ENCODE data around the gene SETD4.

The SETD4 gene

DNA sequence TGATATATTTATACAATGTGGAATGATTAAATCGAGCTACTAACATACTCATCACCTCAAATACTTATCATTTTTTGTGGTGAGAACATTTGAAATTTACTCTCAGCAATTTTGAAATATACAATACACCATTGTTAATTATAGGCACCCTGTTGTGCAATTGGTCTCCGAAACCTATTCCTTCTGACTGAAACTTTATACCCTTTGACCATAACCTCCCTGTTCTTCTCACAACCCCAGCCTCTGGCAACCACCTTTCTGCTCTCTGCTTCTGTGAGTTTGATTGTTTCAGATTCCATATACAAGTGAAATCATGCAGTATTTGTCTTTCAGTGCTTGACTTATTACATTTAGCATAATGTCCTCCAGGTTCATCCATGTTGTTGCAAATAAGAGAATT, 49.5 kb downstream of the SETD4 start:
- DNase-seq (ENCODE audit: low read depth, low spot score): no peak

DNA sequence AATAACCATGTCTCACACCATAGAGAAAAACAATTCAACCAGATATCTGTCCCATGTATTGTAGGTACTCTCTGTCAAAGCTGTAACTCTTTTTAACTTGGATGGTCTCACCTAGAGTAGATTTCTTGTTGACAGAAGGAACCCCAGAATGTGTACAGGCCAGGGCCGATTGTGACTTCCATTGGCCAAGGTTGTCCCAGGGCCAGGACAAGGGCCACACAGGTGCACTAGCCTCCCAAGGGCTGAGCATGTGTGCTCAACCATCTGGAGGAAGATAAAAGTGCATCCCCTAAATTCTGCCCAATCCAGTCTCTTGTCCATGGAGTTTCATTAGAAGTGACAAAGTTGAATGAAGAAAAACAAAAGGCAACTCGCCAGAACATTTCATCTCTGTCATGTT, 51.8 kb downstream of the SETD4 start:
- no peak for DNase-seq (ENCODE audit: low read depth, low spot score)

DNA sequence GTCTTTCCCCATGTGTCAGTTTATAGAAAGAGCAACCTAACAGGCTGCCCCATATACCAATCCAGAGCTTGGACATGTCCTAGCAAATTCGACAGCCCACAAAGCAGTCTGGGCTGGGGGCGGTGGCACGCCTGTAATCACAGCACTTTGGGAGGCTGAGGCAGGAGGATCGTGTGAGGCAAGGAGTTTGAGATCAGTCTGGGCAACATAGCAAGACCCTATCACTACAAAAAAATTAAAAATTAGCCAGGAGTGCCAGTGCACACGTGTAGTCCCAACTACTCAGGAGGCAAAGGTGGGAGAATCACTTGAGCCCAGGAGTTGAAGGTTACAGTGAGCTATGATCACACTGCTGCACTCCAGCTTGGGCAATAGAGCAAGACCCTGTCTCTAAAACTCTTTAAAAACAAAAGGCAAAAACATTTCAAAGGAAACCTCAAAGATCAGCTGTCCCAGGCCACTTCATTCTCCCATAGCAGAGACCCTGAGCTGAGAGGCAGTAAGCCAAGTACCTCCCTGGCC, 54.4 kb downstream of the SETD4 start:
- no peak for DNase-seq (ENCODE audit: low read depth, low spot score)

DNA sequence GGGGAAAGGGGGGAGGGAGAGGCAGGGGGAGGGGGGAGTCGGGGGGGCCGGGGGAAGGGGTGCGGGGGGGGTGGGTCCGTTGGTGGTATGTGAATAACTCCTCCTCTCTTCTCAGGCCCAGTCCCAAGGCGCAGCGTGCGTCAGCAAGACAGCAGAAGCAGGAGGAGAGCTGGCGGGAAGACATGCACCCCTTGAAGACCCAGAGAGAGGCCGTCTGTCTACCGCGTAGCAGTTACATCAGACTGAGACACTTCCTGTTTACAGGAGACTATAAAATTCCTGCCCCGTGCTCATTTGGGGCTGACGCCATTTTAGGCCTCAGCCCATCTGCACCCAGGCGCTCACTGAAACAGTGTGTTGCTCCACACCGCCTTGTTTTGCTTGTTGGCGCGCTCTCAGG, 55.3 kb downstream of the SETD4 start:
- DNase-seq (ENCODE audit: low read depth, low spot score): no peak

DNA sequence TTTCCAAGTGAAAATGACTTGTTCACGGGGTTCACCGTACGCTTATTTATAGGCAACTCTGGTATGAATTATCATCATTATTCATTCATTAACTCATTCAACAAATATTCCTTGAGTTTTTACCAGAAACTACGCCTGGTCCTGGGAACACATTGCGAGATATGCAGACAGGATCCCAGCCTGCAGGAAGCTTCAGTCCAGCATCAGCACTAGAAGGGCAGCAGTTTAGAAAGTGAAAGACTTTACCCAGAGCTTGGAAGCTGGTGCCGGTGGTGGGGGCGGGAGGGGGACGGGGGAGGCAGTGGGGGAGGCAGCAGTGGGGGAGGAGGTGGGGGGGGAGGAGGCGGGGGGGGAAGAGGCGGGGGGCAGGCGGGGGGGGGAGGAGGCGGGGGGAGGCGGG, 55.9 kb downstream of the SETD4 start:
- DNase-seq (ENCODE audit: low read depth, low spot score): no peak

DNA sequence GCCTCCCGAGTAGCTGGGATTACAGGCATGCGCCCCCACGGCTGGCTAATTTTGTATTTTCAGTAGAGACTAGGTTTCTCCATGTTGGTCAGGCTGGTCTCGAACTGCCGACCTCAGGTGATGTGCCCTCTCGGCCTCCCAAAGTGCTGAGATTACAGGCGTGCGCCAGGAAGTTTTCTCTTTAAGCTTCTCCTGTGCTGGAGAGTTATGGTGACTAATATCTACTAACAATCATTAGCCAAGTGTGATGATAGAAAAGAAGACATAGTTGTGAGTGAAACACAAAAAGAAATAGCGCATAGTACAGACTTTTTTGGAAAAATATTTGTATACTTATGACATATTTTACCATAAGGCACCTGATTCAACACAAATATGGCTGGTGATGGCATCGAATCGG, 56.5 kb downstream of the SETD4 start:
- no peak for DNase-seq (ENCODE audit: low read depth, low spot score)

DNA sequence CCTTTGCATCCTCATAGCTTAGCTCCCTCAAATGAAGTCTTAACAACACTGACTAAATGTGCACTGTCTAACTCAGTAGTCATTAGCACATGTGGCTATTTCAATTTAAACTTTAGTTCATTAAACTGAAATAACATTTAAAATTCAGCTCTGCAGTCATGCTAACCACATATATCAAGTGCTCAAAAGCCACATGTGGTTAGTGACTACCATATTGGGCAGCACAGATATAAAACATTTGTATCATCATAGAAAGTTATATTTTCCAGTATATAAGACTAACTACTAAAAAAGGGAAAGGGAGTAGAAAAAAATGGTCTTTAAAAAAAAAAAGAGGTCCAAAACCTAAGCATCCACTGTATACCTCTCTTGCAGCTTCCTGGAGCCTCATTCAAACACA, 64.1 kb downstream of the SETD4 start:
- no peak for DNase-seq (ENCODE audit: low read depth, low spot score)

DNA sequence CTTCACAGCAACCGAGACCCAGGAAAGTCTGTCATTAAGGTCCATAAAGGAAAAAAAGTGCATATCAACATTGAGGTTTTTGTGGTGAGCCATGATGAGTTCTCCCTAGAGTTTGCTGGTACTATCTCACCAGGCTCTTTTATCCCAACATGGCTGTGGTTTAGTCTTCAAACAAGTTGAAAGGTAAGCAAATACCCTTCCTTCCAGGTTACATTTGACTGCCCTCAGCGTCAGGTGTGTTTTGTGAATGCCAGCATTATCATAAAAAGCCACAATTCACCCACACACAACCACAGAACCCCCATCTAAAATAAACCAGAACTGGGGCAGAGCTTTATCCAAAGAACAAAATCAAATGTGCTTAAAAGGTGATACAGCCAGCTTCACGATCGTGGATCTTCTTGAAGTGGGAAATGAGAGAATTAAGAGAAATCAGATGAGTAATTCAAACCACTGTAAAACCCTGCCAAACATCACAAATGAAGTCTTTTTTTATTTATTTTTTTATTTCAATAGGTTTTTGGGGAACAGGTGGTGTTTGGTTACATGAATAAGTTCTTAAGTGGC, 64.7 kb downstream of the SETD4 start:
- no peak for DNase-seq (ENCODE audit: low read depth, low spot score)

DNA sequence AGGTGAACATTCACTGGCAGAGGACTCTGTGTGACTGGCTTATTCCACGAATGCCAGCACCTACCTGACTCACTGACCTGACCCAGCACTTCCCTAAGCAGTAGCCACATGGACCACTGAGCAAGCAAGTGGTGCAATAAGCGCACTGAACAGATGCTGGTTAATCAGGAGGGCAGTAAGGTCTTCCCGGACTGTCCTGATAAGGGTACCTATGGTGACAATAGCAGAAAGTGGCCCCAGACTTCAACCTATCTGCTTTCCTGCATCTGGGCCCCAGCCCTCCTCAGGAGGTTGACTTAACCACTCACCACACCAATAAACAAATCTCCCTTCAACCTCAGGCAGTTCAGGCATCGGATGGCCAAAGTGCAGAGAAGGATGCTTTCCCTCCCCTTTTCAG, 65.7 kb downstream of the SETD4 start:
- no peak for DNase-seq (ENCODE audit: low read depth, low spot score)

DNA sequence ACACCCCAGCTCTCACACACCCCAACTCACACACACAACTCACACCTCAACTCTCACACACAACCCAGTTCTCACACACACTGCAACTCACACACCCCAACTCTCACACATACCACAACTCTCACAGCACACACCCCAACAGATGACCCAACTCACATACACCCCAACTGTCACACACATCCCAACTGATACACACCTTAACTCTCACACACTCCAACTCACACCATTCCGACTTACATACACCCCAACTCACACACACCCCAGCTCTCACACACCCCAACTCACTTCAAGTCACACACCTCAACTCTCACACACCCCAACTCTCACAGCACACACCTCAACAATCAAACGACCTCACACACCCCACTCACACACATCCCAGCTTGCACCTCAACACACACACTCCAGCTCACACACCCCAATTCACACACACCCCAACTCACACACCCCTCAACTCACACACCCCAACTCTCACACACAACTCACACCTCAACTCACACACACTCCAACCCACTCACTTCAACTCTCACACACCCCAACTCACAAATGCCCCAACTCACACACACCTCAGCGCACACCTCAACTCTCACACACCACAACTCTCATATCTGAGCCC, 66.3 kb downstream of the SETD4 start:
- DNase-seq (ENCODE audit: low read depth, low spot score): no peak

DNA sequence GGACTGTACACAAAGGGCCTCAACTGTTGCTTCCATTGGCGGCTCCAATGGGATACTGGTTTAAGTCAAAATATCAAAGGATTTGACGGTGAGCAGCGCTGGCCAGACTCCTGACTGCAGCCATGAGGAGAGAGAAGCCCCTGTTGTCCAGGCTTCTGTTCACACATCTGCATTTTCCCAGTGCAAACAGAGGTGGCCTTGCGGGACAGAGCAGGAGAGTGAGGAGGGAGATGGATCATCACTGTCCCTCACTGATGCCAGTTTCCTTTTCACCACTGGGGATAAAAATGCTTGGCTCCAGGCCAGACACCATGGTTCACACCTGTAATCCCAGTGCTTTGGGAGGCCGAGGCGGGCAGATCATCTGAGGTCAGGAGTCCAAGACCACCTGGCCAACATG, 69.2 kb downstream of the SETD4 start:
- DNase-seq (ENCODE audit: low read depth, low spot score): no peak

DNA sequence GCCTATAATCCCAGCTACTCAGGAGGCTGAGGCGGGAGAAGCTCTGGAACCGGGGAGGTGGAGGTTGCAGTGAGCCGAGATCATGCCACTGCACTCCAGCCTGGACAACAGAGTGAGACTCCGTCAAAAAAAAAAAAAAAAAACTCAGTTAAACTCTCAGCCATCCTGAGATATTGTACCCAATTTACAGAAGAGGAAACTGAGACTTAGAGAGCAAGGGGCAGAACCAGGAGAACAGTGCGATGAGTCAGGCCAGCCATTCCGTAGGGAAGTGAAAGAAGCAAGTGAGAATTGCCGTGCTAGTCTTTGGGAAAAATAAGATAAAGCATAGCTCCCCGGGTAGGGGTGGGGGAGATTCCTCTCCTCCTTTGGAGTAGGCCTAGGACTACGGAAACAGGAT, 69.7 kb downstream of the SETD4 start:
- DNase-seq (ENCODE audit: low read depth, low spot score): no peak

DNA sequence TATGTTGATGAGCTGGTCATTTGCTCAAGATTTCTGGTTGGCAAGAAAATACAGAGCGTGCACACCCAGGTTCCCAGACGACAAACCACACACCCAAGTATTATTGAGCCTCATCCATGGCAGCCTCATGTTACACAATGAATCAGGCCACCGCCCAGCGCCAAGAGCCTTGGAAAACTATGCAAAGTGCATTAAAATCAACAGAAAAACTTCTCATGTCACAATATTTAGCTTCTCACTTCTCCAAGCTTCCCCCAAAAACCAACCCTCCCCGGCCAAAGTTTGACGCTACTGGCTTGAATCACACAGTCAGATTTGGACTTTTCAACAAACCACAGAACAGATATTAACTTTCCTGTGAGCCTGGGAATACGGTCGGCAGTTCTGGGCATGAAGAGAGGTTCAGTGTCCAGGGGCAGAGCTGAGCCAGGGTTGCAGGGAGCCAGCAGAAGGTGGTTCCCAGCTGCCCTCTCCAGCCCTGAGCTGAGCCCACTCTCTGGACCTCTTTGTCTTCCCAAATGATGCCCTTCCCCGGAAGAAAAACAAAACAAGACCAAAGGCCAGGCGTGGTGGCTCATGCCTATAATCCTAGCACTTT, 71.1 kb downstream of the SETD4 start:
- DNase-seq (ENCODE audit: low read depth, low spot score): no peak

DNA sequence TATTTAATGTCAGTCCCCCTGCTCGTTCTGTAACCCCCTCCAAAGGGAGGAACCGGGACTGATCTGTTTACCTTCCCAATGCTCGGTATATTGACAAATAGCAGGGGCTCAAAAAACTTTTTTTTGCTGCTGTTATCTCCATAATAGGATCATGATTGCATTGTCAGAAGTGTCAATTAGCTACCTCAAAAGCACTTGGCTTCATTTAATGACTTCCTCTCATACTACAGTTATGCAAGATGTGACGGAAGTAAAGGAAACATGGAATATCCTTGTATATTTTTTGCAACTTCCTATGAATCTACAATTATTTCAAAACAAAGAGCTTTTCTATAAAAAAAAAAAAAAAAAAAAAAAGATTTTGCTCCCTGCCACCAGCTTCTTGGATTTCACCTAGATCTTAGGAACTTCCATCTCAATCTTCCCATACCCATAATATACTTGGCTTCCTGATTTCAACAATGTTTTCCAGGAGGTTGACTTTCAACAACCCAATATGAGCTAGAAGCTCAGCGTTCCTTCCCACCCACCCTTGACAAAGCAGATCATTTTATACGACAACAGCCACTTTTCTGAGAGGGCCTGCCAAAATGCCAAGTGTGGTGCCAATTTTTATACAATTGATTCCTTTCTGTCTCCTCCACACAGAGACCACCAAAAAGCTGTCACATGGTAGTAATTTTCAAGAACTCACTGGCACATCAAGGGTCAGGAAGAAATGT, 71.7 kb downstream of the SETD4 start:
- DNase-seq (ENCODE audit: low read depth, low spot score): no peak

DNA sequence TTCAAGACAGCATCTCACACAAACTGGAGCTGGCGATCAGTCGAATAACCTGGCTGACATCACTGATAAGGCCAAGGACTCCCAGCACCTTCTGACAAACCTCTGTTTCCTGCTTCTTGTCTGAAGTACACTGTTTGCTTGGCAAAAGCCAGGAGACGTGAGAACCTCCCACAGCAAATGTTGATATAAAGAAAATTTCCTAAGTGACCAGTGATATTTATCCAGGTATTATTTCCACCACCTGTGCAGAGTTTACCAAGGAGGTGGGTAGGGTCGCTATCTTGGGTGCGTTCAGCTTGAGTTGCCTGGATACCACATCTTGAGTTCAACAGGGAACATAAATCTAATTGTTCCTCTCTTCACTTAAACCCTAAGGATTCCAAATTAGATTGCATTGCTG, 72.9 kb downstream of the SETD4 start:
- no peak for DNase-seq (ENCODE audit: low read depth, low spot score)

DNA sequence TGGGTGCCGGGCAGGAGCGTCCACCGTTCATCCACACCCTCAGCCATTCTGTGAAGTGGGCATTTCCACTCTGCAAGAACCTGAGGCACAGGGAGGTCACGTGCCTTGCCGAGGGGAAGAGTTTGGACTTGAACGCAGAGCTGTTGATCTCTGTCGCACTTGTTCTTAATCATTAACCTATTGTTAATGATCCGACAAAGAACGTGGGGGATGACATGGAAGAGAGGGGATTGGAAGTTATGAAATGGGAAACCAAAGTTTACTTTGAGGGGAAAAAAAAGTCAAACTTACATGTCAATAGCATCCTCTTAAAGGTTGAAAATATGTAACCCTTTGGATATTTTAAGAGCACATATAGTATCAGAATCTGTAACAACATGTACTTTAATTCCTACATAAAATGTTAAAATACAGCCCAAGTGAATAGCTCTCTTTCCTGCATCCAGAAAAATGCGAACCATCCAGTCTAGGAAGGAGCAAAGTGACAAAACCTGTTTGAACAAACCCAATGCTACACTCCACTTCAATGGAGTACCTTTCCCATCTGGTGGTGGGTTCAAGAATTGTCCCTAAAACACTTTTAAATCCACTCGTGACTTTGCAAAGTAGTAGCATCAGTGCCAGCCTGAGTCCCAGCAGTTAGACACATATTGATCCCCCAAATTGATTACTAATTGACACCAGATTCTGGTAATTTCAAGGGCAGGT, 75.5 kb downstream of the SETD4 start:
- DNase-seq (ENCODE audit: low read depth, low spot score): no peak

Data from iPS DF 19.7 (cell line).